ENCODE results near the gene CLCN5. TPM values are rescaled to one million over a fixed set of nuclear protein-coding genes. Genes with fewer than 3 reads are reported as not detected.
A peak's percentile ranks its signal among the peaks of the same experiment; 100 is the strongest.

Gene CLCN5
- total and polyA plus RNA-seq, 2 experiments from 2014 or later, result 11.0 to 50.6 TPM

DNA sequence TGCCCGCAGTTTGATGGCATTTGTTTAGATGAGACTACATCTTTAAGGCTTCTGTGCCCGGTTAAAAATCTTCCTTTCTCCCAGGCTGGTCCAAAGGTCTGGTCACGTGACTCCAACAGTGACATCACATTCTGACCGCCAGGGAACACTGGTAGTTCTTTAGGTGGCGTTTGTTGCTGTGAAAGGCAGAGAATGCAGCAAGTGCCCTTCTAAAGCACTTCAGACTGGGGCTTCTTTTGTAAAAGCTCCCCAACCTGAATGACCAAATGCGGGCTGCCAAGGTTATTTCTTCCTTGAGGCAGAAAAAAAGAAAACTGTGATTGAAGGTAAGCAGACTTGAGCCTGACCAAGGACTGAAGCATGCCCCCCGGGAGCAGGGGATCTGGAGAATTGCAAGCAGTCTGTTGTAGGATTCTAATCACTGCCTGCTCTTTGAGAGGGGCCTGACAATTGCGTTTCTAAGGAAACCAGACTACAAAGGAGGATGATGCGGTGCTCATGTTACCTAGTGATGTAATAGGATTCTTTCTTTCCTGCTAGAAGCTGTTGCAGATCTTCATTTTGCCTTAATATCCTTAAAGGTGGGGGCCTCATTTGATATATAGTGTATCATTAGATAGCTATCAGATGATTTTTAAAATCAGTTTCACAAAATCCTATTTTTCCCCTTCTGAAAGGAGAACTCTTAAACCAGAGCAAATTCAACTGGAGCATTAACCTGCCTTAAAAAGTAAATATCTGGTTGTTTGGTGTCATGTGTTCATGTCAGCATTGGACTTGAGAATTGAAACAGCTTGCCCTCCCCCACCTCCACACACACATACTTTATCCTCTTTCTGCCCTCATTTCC lies 145.3 kb downstream of the CLCN5 start:
- Histone ChIP-seq H4K20me1 (ENCODE audit: insufficient read depth, poor library complexity, severe bottlenecking) (no peaks in the 10 kb centered on the region), H3K9me3 (ENCODE audit: low read depth) (no peaks in the 10 kb centered on the region), H3K4me2 (peak overlapping the region; percentile 70), H3K79me2 (peaks cover 3% of the 10 kb centered on the region), H3K27ac (peak overlapping the region; percentile 94), H3K9me2 (replicated peaks; ENCODE audit: insufficient read depth) (no peaks in the 10 kb centered on the region), H3K36me3 (replicated peaks; ENCODE audit: insufficient read depth, low read depth) (no peaks in the 10 kb centered on the region), H3K27me3 (no peaks in the 10 kb centered on the region), H3K4me1 (ENCODE audit: insufficient read depth) (peaks cover 3% of the 10 kb centered on the region), H3K4me3 (no peak overlapping the region), H2AFZ (peak overlapping the region; percentile 9)
- 29% methylated on average over 9 of the region's 9 CpGs for WGBS (ENCODE audit: low lambda C conversion rate, missing lambda C conversion rate)
- DNase-seq (ENCODE audit: low spot score), result peak; percentile 80
- TF ChIP-seq, protein P1, sequence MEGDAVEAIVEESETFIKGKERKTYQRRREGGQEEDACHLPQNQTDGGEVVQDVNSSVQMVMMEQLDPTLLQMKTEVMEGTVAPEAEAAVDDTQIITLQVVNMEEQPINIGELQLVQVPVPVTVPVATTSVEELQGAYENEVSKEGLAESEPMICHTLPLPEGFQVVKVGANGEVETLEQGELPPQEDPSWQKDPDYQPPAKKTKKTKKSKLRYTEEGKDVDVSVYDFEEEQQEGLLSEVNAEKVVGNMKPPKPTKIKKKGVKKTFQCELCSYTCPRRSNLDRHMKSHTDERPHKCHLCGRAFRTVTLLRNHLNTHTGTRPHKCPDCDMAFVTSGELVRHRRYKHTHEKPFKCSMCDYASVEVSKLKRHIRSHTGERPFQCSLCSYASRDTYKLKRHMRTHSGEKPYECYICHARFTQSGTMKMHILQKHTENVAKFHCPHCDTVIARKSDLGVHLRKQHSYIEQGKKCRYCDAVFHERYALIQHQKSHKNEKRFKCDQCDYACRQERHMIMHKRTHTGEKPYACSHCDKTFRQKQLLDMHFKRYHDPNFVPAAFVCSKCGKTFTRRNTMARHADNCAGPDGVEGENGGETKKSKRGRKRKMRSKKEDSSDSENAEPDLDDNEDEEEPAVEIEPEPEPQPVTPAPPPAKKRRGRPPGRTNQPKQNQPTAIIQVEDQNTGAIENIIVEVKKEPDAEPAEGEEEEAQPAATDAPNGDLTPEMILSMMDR (IDR thresholded peaks at IDR 0.05; ENCODE audit: poor library complexity), result peak; percentile 10
- TF ChIP-seq EZH2 (IDR thresholded peaks at IDR 0.05; ENCODE audit: borderline replicate concordance), result no peak
- no peak for TF ChIP-seq EZH2phosphoT487 (IDR thresholded peaks at IDR 0.05; ENCODE audit: low read depth, severe bottlenecking, unreplicated experiment)

DNA sequence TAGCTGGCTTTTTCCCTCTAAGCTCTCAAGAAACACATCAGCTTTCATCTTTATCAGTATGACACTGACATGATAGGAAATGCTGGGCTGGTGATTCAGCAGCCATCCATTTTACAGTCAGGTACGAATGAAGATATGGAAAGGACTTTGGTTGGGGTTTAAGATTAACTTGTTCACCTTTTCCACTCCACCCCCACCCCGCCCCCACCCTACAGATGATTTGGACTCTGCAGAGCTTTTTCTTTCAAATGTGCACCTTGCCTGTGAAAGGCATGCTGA lies 145.8 kb downstream of the CLCN5 start:
- H4K20me1 ChIP-seq (ENCODE audit: insufficient read depth, poor library complexity, severe bottlenecking), result no peaks in the 10 kb centered on the region
- 21% methylated on average over 2 of the region's 2 CpGs for WGBS (ENCODE audit: low lambda C conversion rate, missing lambda C conversion rate)

DNA sequence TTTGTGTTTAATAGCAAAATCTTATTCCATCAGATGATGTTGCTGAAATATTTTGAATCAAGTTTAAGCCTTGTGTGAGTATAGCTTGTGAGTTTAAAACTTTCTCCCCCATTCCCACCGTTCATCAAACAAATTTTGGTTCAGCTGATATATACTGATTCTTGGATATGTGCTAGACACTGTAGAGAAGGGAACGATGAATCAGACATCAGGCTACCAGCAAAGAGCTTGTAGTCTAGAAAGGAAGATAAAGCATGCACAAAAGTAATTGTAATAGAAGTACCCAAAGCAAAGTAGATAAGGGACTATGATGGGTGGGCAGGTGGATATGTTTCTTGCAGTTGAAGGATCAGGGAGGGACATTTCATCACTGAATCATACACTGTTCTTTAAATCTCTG lies 146.5 kb downstream of the CLCN5 start:
- Histone ChIP-seq H2AFZ (no peak overlapping the region), H3K9me2 (replicated peaks; ENCODE audit: insufficient read depth) (no peaks in the 10 kb centered on the region), H3K79me2 (peaks cover 3% of the 10 kb centered on the region), H3K36me3 (replicated peaks; ENCODE audit: insufficient read depth, low read depth) (no peaks in the 10 kb centered on the region), H3K27me3 (no peaks in the 10 kb centered on the region), H3K9me3 (ENCODE audit: low read depth) (no peaks in the 10 kb centered on the region), H3K4me2 (peak overlapping the region; percentile 70), H4K20me1 (ENCODE audit: insufficient read depth, poor library complexity, severe bottlenecking) (no peaks in the 10 kb centered on the region), H3K4me3 (no peak overlapping the region), H3K27ac (peak overlapping the region; percentile 94), H3K4me1 (ENCODE audit: insufficient read depth) (peaks cover 3% of the 10 kb centered on the region)
- 64% methylated on average over 2 of the region's 2 CpGs for WGBS (ENCODE audit: low lambda C conversion rate, missing lambda C conversion rate)
- DNase-seq (ENCODE audit: low spot score), result no peak
- TF ChIP-seq EZH2phosphoT487 (IDR thresholded peaks at IDR 0.05; ENCODE audit: low read depth, severe bottlenecking, unreplicated experiment), result no peak
- TF ChIP-seq, protein P1 (IDR thresholded peaks at IDR 0.05; ENCODE audit: poor library complexity), result no peak
- no peak for TF ChIP-seq EZH2 (IDR thresholded peaks at IDR 0.05; ENCODE audit: borderline replicate concordance)

More for the DNA sequence above, 145.8 kb downstream of the CLCN5 start:
- peak overlapping the region; percentile 94 for H3K27ac ChIP-seq
- H3K79me2 ChIP-seq, result peaks cover 3% of the 10 kb centered on the region
- no peaks in the 10 kb centered on the region for H3K9me3 ChIP-seq (ENCODE audit: low read depth)
- no peak for DNase-seq (ENCODE audit: low spot score)
- no peak overlapping the region for H2AFZ ChIP-seq
- H3K4me1 ChIP-seq (ENCODE audit: insufficient read depth), result peaks cover 3% of the 10 kb centered on the region
- no peak overlapping the region for H3K4me3 ChIP-seq
- H3K27me3 ChIP-seq, result no peaks in the 10 kb centered on the region
- TF ChIP-seq EZH2 (IDR thresholded peaks at IDR 0.05; ENCODE audit: borderline replicate concordance), result no peak
- no peak for TF ChIP-seq EZH2phosphoT487 (IDR thresholded peaks at IDR 0.05; ENCODE audit: low read depth, severe bottlenecking, unreplicated experiment)
- TF ChIP-seq, protein P1 (IDR thresholded peaks at IDR 0.05; ENCODE audit: poor library complexity), result no peak
- no peaks in the 10 kb centered on the region for H3K36me3 ChIP-seq (replicated peaks; ENCODE audit: insufficient read depth, low read depth)
- peak overlapping the region; percentile 70 for H3K4me2 ChIP-seq
- no peaks in the 10 kb centered on the region for H3K9me2 ChIP-seq (replicated peaks; ENCODE audit: insufficient read depth)
